ENCODE measurements around the gene NUMBL. TPM values are rescaled to one million over a fixed set of nuclear protein-coding genes. Genes with fewer than 3 reads are reported as not detected.

The NUMBL gene
- total and polyA plus RNA-seq, 9 of the 15 experiments (the other 6 are each of a cell fraction or from before 2014, with no cell fraction given), result 0.39 to 38.6 (median 6.6) TPM

- TF ChIP-seq SNRNP70 (optimal IDR thresholded peaks at IDR 0.05; ENCODE audit: low read depth, low read length) (no peak), CBFB (CRISPR knock-in tag; IDR thresholded peaks at IDR 0.05) (no peak), HDGF (IDR thresholded peaks at IDR 0.05) (no peak), RBM25 (IDR thresholded peaks at IDR 0.05; ENCODE audit: low read depth, low read length, severe bottlenecking) (no peak), ZNF79 (CRISPR knock-in tag; IDR thresholded peaks at IDR 0.05; ENCODE audit: low read depth) (no peak), NFYB (IDR thresholded peaks at IDR 0.05; ENCODE audit: extremely low read depth, insufficient read length) (no peak), COPS2 (conservative IDR thresholded peaks at IDR 0.05) (no peak)
- TF ChIP-seq, protein P1, sequence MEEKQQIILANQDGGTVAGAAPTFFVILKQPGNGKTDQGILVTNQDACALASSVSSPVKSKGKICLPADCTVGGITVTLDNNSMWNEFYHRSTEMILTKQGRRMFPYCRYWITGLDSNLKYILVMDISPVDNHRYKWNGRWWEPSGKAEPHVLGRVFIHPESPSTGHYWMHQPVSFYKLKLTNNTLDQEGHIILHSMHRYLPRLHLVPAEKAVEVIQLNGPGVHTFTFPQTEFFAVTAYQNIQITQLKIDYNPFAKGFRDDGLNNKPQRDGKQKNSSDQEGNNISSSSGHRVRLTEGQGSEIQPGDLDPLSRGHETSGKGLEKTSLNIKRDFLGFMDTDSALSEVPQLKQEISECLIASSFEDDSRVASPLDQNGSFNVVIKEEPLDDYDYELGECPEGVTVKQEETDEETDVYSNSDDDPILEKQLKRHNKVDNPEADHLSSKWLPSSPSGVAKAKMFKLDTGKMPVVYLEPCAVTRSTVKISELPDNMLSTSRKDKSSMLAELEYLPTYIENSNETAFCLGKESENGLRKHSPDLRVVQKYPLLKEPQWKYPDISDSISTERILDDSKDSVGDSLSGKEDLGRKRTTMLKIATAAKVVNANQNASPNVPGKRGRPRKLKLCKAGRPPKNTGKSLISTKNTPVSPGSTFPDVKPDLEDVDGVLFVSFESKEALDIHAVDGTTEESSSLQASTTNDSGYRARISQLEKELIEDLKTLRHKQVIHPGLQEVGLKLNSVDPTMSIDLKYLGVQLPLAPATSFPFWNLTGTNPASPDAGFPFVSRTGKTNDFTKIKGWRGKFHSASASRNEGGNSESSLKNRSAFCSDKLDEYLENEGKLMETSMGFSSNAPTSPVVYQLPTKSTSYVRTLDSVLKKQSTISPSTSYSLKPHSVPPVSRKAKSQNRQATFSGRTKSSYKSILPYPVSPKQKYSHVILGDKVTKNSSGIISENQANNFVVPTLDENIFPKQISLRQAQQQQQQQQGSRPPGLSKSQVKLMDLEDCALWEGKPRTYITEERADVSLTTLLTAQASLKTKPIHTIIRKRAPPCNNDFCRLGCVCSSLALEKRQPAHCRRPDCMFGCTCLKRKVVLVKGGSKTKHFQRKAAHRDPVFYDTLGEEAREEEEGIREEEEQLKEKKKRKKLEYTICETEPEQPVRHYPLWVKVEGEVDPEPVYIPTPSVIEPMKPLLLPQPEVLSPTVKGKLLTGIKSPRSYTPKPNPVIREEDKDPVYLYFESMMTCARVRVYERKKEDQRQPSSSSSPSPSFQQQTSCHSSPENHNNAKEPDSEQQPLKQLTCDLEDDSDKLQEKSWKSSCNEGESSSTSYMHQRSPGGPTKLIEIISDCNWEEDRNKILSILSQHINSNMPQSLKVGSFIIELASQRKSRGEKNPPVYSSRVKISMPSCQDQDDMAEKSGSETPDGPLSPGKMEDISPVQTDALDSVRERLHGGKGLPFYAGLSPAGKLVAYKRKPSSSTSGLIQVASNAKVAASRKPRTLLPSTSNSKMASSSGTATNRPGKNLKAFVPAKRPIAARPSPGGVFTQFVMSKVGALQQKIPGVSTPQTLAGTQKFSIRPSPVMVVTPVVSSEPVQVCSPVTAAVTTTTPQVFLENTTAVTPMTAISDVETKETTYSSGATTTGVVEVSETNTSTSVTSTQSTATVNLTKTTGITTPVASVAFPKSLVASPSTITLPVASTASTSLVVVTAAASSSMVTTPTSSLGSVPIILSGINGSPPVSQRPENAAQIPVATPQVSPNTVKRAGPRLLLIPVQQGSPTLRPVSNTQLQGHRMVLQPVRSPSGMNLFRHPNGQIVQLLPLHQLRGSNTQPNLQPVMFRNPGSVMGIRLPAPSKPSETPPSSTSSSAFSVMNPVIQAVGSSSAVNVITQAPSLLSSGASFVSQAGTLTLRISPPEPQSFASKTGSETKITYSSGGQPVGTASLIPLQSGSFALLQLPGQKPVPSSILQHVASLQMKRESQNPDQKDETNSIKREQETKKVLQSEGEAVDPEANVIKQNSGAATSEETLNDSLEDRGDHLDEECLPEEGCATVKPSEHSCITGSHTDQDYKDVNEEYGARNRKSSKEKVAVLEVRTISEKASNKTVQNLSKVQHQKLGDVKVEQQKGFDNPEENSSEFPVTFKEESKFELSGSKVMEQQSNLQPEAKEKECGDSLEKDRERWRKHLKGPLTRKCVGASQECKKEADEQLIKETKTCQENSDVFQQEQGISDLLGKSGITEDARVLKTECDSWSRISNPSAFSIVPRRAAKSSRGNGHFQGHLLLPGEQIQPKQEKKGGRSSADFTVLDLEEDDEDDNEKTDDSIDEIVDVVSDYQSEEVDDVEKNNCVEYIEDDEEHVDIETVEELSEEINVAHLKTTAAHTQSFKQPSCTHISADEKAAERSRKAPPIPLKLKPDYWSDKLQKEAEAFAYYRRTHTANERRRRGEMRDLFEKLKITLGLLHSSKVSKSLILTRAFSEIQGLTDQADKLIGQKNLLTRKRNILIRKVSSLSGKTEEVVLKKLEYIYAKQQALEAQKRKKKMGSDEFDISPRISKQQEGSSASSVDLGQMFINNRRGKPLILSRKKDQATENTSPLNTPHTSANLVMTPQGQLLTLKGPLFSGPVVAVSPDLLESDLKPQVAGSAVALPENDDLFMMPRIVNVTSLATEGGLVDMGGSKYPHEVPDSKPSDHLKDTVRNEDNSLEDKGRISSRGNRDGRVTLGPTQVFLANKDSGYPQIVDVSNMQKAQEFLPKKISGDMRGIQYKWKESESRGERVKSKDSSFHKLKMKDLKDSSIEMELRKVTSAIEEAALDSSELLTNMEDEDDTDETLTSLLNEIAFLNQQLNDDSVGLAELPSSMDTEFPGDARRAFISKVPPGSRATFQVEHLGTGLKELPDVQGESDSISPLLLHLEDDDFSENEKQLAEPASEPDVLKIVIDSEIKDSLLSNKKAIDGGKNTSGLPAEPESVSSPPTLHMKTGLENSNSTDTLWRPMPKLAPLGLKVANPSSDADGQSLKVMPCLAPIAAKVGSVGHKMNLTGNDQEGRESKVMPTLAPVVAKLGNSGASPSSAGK (IDR thresholded peaks at IDR 0.05), result no peak
Measured at GRCh38 chr19:40691421-40692211, 1.2 kb upstream of the NUMBL start (continued).

All from K562 (cell line).